Liver (tissue), 3 donors: Measurements from ENCODE around the gene PLA2G4A.

ENCODE experiments used
- ATF3 ChIP-seq: IDR thresholded peaks from 2 replicates; pipeline ENCODE4 v1.6.1; 2016; ENCODE audit warnings: antibody characterized with exemption
- CTCF ChIP-seq: fragments of 150-350 bp; IDR thresholded peaks from 2 replicates; pipeline ENCODE4 v1.5.1; 2017; ENCODE audit warnings: improper control_type of control experiment, low read depth, low read length; ENCODE audit not compliant: missing input control
- EGR1 ChIP-seq, 2 donors: IDR thresholded peaks; 2 replicates each; pipeline ENCODE4 v1.6.1; 2016 to 2018; ENCODE audit warnings: antibody characterized with exemption in 2 of 2, low read depth in 2 of 2
- FOXA1 ChIP-seq: IDR thresholded peaks from 2 replicates; pipeline ENCODE4 v1.6.1; 2016; ENCODE audit warnings: antibody characterized with exemption
- GABPA ChIP-seq, 2 donors: IDR thresholded peaks in 1 of 2; conservative IDR thresholded peaks in 1 of 2; 2 replicates each; pipeline ENCODE4 v1.6.1; 2016; ENCODE audit warnings: antibody characterized with exemption in 2 of 2, mild to moderate bottlenecking in 1 of 2, moderate library complexity in 1 of 2
- MAX ChIP-seq: IDR thresholded peaks from 2 replicates; pipeline ENCODE4 v1.6.1; 2016; ENCODE audit warnings: antibody characterized with exemption
- RAD21 ChIP-seq, 2 donors: IDR thresholded peaks; 2 replicates each; pipeline ENCODE4 v1.6.1; 2016; ENCODE audit warnings: antibody characterized with exemption in 2 of 2, mild to moderate bottlenecking in 2 of 2
- REST ChIP-seq: IDR thresholded peaks from 2 replicates; pipeline ENCODE4 v1.6.1; 2016; ENCODE audit warnings: antibody characterized with exemption, mild to moderate bottlenecking
- SP1 ChIP-seq: IDR thresholded peaks from 2 replicates; pipeline ENCODE4 v1.6.1; 2018; ENCODE audit warnings: antibody characterized with exemption, mild to moderate bottlenecking
- TAF1 ChIP-seq: conservative IDR thresholded peaks from 2 replicates; pipeline ENCODE4 v1.6.1; 2016; ENCODE audit warnings: antibody characterized with exemption, mild to moderate bottlenecking
- YY1 ChIP-seq: IDR thresholded peaks from 2 replicates; pipeline ENCODE4 v1.6.1; 2016; ENCODE audit warnings: antibody characterized with exemption, mild to moderate bottlenecking
- ZBTB33 ChIP-seq: IDR thresholded peaks from 2 replicates; pipeline ENCODE4 v1.6.1; 2016; ENCODE audit warnings: antibody characterized with exemption
- donor health status: healthy.
- donor health status: healthy.

GRCh38 chr1:186819126-186819525, 9.6 kb upstream of the PLA2G4A start:
- TF ChIP-seq CTCF (no peak), EGR1 (IDR thresholded peaks at IDR 0.05; ENCODE audit: low read depth in 2 of 2) (no peak), ZBTB33 (no peak), REST (no peak), SP1 (no peak), TAF1 (no peak), ATF3 (no peak), RAD21 (IDR thresholded peaks at IDR 0.05) (no peak), MAX (no peak), GABPA (IDR thresholded peaks at IDR 0.05 in 1 of 2, conservative IDR thresholded peaks at IDR 0.05 in 1 of 2) (no peak), FOXA1 (no peak), YY1 (no peak)
